Measurements from ENCODE around the gene ARFGAP1. TPM values are rescaled to one million over a fixed set of nuclear protein-coding genes. Genes with fewer than 3 reads are reported as not detected.
"Not testable (repeated sequence)": the region's sequence is repeated elsewhere in the genome, so short reads cannot be mapped to it uniquely, and the experiment has no call there.

ARFGAP1 gene
- total RNA-seq, 1 donor from 2014 or later = 45.3 TPM

GRCh38 chr20:63334356-63334755, 61.7 kb downstream of the ARFGAP1 start:
- DNase-seq = no peak

GRCh38 chr20:63335060-63335459, 62.4 kb downstream of the ARFGAP1 start:
- DNase-seq = not testable (repeated sequence)

- no peak for DNase-seq
These were observed 63.1 kb downstream of the ARFGAP1 start for GRCh38 chr20:63335711-63336110.

GRCh38 chr20:63336232-63336752, 63.7 kb downstream of the ARFGAP1 start:
- no peak for DNase-seq

- no peak for DNase-seq
These were observed 65.3 kb downstream of the ARFGAP1 start for GRCh38 chr20:63337786-63338420.

Small RNAs within 50 kb of the gene (small RNA-seq; reads per million reads assigned to genes)
- not detected for gene MIR3196 (ENCODE audit: low replicate concordance)
- gene MIR4326 (ENCODE audit: low replicate concordance) = 1.7 reads per million, percentile 84 among the genes with 10 or more reads in this experiment
- gene RNU6-994P (ENCODE audit: low replicate concordance) = not detected

Other genes with a start within 250 kb of the ARFGAP1 start
- 14.5 TPM for gene YTHDF1, start 56.7 kb upstream of the ARFGAP1 start, total RNA-seq
- gene BIRC7, start 36.9 kb upstream of the ARFGAP1 start, total RNA-seq = not detected
- 3.7 TPM for gene NKAIN4, start 18.4 kb upstream of the ARFGAP1 start, total RNA-seq
- gene COL20A1, start 20.4 kb downstream of the ARFGAP1 start, total RNA-seq = 2.0 TPM
- 0.20 TPM for gene CHRNA4, start 88.5 kb downstream of the ARFGAP1 start, total RNA-seq
- 1.2 TPM for gene KCNQ2, start 199.8 kb downstream of the ARFGAP1 start, total RNA-seq
- gene EEF1A2, start 226.3 kb downstream of the ARFGAP1 start, total RNA-seq = 38.5 TPM
- 30.8 TPM for gene PPDPF, start 248.0 kb downstream of the ARFGAP1 start, total RNA-seq